ENCODE data around the gene DDAH1. TPM values are rescaled to one million over a fixed set of nuclear protein-coding genes. Genes with fewer than 3 reads are reported as not detected.

The DDAH1 gene
- total and polyA plus RNA-seq, 2 of the 8 experiments (the other 6 are each of a cell fraction or from before 2014, with no cell fraction given), result 22.8 to 54.5 TPM

GRCh38 chr1:85447006-85447943 is 17.7 kb downstream of the DDAH1 start (continued):
- TF ChIP-seq CHD7 (IDR thresholded peaks at IDR 0.05; ENCODE audit: insufficient replicate concordance, low read length) (no peak), MAX (IDR thresholded peaks at IDR 0.05) (no peak), ATF3 (IDR thresholded peaks at IDR 0.05; ENCODE audit: insufficient read depth, low read depth, low read length) (no peak), TEAD4 (IDR thresholded peaks at IDR 0.05; ENCODE audit: low read depth, low read length) (no peak), TAF7 (optimal IDR thresholded peaks at IDR 0.05; ENCODE audit: borderline replicate concordance, low read depth, low read length) (no peak), CHD2 (IDR thresholded peaks at IDR 0.05; ENCODE audit: low read length) (no peak), NANOG (IDR thresholded peaks at IDR 0.05; ENCODE audit: insufficient read depth, low read depth, low read length, poor library complexity, severe bottlenecking) (no peak)
